Measurements from ENCODE around the gene NUDT21.
"Not testable (repeated sequence)": the region's sequence is repeated elsewhere in the genome, so short reads cannot be mapped to it uniquely, and the experiment has no call there.

The NUDT21 gene

DNA sequence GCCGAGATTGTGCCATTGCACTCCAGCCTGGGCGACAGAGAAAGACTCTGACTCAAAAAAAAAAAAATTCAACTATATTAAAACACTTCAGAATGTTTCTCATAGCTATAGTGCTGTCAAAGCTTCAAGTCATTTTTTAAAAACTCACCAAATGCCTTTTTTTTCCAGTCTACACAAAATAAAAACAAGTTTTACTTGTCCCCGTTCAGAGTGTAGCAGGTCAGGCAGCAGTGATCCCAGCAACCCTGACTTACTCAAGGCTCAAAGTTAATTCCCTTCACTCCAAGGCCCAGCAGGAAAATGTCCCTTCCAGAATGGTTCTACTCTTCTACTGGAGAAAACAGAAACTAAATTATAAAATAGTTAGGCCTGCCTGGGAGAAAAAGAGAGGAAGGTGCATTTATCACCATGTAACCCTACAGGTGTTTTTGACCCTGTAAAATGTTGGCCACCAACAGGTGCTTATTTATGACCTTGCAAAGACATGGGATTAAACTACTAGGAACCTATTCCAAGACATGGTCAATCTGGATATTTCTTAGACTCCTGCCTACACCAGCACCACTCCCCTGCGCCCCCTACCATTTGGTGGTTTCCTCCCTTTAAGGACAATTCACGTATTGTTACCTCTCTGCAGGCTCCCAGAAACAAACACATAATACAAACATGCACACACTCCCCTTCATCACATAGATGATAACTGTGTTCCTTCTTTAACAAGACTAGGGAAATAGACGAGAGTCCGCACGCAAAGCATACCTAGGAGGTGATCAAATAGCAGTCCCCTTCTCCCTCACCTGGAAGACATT is 31.2 kb downstream of the NUDT21 start:
- DNase-seq (ENCODE audit: low read depth in 2 of 2): no peak

DNA sequence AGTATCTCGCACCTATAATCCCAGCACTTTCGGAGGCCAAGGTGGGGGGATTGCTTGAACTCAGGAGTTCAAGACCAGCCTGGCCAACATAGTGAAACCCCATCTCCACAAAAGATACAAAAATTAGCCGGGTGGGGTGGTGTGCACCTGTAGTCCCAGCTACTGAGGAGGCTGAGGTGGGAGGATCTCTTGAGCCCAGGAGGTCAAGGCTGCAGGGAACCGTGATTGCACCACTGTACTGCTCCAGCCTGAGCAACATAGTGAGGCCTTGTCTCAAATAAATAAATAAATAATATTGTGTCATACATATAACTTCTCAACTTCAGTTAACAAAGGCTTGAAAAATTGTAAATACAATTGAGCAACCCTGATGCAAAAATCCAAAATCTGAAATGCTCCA is 34.0 kb downstream of the NUDT21 start:
- no peak for DNase-seq (ENCODE audit: low read depth in 2 of 2)

DNA sequence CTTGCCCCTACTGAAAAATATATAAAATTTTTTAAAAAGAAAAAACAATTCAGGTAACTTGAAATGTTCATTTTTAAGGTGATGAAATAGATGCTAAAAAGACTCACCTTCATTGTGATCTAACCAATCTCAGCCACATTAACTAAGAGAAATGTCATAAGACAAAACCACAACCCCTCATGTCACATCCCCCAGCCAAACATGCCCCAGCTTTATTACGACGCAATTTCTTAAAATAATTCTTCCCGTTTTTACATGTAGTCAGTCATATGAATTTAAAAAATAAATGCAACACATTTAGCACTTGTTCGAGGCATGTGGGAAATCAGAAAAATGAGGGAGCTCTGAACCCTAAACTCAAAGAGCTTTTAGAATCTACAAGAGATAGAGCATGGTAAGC is 35.3 kb downstream of the NUDT21 start:
- DNase-seq (ENCODE audit: low read depth in 2 of 2): no peak

DNA sequence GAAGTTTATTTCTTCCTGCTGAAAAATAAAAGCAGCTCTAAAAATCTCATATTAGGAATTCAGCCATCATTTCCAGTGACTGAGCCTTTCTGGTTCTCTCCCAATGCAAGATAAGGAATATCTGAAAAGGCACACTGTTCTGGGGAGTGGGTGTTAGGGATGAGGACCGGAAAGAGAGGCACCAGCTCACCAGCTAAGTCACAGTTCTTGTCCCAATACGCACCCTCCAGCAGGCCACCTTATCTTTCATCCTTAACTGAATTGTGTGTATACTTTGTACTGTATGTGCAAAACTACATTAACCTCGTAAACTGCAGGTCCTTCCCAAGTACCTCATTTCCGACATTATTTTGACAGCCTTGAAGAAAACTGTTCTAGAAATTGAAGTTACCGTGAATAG is 36.8 kb downstream of the NUDT21 start:
- DNase-seq (ENCODE audit: low read depth in 2 of 2): no peak

DNA sequence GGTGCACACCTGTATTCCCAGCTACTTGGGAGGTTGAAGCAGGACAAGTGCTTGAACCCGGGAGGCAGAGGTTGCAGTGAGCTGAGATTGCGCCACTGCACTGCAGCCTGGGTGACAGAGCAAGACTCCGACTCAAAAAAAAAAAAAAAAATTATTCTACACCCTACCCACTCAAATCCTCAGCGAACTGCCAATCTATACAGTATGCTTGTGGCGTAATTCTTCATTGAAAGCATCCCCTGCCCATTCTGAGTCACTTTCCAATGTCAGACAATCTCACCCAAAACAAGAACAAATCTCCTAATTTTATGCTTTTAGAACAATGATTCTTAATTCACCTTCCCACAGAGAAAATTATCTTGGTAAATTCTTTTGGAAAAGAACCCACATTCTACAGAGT is 37.8 kb downstream of the NUDT21 start:
- DNase-seq (ENCODE audit: low read depth in 2 of 2): no peak

DNA sequence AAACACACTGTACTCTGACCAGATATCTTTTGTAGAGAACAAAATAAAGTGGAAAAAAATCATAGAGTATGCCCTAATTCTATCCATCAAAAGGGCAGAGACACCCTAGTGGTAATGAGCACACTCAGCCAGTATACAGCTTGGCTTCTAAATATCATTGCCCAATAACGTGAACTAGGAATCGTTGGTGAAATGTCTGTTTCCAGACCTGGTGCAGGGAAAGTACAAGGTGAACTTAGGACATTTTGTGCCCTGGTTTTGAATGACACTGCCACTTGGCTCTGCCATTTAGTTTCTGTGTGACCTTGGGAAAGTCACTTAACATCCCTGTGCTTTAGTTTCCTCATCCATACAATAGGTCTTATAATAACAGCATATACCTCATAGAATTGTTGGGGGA is 39.5 kb downstream of the NUDT21 start:
- DNase-seq (ENCODE audit: low read depth in 2 of 2): no peak

DNA sequence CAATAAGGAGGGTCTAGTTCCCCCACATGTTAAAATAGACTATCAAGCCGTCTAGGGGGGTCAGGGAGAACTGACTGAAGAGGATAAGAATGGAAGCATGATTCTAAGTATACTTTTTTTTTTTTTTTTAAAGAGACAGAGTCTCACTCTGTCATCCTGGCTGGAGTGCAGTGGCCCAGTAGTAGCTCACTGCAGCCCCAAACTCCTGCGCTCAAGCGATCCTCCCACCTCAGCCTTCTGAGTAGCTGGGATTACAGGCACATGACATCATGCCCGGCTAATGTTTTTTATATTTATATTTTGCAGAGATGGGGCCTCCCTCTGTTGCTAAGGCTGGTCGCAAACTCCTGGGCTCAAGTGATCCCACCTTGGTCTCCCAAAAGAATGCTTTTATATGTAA is 40.0 kb downstream of the NUDT21 start:
- DNase-seq (ENCODE audit: low read depth in 2 of 2): no peak

DNA sequence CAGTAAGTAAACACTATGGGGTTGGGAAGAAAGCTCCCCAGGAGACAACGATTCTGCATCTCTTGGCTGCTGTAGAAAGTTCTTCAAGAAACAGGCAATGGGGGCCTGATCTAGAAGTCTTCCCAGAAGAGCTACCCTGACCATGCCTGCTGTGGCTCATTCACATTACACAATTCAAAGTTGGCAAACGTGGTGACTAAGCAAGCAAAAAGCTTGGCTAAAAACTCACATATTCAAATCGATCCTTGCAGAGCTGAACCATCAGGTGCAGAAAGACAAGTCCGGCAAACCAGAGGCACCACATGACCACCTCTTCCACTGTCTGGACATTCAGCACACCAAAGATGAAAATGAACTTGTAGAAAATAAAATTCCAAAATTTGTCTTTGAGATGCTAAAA is 41.9 kb downstream of the NUDT21 start:
- DNase-seq (ENCODE audit: low read depth in 2 of 2): no peak

DNA sequence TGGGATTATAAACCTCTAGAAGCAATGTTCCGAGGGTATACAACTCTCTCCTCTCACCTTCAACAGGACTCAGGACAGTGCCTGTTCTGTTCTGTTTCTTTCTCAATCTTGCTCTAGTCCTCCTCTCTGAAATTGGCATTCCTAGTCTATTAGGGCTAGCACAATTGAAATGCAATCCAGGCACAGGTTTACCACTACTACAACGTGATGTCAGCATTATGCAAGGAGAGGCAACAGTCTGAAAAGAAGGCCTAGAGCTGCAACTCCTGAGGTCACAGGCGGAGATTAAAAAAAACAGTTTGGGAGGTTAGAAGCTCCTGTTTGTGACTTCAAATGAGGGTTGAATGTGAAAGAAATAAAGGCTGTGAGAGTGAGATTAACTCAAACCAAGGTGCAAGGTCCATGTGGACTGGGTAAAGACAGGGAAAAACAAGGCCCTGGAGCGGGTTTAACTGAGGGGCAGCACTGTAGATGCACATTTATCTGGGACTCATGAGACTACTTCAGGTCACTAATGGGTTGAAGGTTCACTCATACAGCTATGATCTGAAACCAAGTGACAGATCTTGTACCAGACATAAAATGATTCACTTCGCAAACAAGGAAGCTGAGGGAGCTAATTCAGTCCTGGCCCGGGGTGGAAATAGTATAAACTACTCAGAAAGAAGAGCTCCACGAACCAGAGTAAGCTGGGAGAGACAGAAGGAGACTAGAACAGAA is 42.6 kb downstream of the NUDT21 start:
- no peak for DNase-seq (ENCODE audit: low read depth in 2 of 2)

DNA sequence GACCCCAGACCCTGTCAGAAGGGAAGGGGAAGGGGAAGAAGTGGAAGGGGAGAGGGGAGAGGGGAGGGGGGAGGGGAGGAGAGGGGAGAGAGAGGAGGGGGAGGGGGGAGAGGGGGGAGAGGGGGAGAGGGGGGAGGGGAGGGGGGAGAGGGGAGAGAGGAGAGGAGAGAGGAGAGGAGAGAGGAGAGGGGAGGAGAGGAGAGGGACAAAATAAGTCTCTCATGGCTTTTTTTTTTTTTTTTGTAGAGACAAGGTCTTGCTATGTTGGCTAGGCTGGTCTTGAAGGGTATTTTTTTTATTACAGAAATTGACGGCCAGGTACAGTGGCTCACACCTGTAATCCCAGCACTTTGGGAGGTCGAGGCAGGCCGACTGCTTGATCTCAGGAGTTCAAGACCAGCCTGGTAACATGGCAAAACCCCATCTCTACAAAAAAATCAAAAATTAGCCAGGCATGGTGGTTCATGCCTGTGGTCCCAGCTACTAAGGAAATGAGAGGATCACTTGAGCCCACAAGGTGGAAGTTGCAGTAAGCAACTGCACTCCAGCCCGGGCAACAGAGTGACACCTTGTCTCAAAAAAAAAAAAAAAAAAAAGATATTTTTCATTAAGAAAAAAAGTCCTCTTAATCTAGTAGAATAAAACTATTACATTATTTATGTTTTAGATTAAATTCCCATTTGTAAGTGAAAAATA is 45.0 kb downstream of the NUDT21 start:
- DNase-seq (ENCODE audit: low read depth in 2 of 2): no peak

DNA sequence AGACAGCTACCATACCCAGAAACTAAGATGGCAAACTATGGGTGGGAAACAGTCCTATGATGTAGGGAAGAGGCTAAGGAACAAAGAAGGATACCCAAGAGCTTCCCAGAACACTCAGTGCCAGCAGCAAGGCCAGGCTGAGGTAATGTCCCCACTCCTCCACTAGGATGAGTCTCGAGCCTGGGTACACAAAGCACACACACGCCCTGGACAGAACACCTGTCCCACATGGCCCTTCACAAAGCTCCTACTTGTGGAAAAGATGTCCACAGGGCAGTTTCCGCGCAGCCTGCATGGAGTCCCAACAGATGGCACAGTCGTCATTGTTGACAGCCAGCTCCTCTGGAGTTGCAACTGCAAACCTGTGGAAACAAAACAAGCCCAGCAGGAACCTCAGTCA is 49.6 kb downstream of the NUDT21 start:
- DNase-seq (ENCODE audit: low read depth in 2 of 2): no peak

DNA sequence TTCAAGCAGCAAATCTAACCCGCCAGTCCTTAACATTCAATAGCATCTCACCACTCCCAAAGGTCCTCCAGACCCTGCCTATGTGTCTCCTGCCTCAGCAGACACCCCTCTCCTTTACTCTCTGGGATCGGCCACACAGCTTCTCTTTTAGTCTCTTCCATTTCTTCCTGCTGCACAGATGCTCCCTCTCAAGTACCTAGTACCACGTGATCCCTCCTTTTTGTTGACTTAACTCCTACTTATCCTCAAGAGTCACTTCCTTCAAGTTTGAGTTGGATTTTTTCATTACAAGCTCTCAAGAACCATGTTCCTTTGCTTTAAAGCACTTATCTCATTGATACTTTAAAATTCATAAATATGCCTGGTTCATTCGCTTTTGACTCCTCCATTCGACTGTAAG is 50.7 kb downstream of the NUDT21 start:
- DNase-seq (ENCODE audit: low read depth in 2 of 2): no peak

DNA sequence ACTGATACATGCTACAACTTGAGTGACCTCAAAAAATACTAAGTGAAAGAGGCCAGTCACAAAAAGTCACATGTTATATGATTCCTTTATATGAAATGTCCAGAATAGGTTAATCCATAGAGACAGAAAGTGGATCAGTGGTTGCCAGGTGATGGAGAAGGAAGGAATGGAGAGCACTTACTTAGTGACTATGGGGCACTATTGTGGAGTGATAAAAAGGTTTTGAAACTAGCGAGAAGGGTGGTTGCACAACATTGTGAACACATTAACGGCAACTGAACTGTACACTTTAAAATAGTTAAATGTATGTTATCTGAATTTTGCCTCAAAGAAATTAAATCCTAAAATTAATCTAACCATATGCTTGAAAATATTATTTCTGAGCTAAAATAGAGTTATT is 51.6 kb downstream of the NUDT21 start:
- DNase-seq (ENCODE audit: low read depth in 2 of 2): no peak

DNA sequence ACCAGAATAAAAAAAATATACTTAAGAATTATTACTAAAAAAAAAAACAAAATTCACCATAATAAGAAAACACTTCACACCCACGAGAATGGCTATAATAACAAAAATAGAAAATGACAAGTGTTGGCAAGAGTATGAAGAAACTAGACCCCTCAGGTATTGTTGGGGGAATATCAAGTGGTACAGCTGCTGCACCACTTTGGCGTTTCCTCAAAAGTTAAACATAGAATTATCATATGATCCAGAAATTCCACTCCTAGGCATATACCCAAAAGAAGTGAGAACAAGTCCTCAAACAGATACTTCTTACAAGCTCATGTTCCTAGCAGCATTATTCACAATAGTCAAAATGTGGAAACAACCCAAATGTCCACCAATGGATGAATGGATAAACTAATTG is 52.1 kb downstream of the NUDT21 start:
- no peak for DNase-seq (ENCODE audit: low read depth in 2 of 2)

DNA sequence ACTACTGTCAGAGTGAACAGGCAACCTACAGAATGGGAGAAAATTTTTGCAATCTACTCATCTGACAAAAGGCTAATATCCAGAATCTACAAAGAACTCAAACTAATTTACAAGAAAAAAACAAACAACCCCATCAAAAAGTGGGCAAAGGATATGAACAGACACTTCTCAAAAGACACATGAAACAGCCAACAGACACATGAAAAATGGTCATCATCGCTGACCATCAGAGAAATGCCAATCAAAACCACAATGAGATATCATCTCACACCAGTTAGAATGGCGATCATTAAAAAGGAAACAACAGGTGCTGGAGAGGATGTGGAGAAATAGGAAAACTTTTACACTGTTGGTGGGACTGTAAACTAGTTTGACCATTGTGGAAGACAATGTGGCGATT is 54.4 kb downstream of the NUDT21 start:
- not testable (repeated sequence) for DNase-seq (ENCODE audit: low read depth in 2 of 2)

DNA sequence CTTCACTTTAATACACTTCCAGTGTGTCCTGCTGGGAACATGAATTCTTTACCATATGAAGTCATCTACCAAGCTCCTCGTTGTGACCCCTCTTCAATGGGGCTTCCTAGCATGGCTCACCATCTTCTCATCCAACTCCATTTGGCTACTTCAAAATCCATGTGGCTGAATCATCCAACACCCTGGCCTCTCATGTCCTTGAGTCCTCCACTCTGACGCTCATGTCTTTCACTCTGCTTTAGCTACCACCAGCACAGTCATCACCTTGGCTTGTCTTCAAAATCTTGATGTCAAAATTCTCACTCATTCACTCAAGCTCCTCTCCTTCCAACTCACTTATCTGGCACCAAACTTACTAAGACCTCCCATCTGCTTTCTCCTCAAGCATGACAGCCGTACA is 61.6 kb downstream of the NUDT21 start:
- no peak for DNase-seq (ENCODE audit: low read depth in 2 of 2)

DNA sequence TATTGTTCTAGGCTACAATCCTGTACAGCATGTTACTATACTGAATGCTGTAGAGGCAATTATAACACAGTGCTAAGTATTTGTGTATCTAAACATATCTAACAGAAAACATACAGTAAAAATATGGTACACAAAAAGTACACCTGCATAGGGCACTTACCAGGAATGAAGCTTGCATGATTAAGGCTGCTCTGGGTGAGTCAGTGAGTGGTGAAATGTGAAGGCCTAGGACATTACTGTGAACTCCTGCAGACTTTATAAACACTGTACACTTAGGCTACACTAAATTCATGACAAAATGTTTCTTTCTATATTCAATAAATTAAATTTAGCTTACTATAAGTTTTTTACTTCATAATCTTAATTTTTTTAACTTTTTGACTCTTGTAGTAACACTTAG is 62.9 kb downstream of the NUDT21 start:
- DNase-seq (ENCODE audit: low read depth in 2 of 2): no peak

DNA sequence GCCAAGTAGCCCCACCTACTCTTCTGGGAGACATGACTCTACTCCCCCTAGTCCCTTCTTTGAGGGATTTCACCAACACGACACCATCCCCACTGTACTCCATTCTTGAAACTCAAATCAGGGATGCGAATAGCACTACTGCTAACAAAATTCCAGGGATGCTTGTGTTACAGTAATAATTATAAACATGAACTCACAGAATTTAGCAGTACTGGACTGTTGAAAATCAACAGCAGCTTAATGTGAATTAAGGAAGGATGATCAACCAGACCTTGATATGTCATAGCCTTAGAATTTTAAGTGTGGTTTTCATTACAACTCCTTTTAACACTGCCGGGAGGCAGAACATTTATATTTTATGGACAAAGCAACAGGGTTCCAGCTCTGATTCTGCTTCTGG is 63.7 kb downstream of the NUDT21 start:
- DNase-seq (ENCODE audit: low read depth in 2 of 2): no peak

DNA sequence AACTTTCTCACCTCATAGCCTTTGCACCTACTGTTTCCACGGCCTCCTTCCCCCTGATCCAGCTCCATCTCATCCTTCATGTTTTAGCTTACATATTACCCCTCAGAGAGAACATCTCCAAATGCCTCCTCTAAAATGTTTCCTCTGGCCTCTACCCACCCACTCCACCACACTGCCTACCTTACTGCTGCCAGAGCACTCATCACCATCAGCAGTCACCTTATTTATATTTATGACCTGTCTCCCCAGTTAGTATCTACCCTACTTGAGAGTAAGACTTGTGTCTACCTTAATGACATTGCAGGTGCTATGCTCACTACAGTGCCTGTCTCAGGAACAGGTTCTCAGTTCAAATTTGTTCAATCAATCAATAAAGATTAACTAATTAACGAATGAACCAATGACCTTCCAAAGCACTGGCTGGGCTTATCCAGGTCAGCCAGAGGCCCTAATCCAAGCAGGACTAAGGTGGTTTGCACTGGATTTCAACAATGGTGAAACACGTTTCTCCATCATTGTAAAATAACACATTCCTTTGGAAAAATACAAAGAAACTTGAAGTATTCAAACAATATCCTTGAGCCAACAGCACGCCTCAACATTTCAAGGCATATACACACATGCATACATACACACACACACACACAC is 66.9 kb downstream of the NUDT21 start:
- DNase-seq (ENCODE audit: low read depth in 2 of 2): no peak

DNA sequence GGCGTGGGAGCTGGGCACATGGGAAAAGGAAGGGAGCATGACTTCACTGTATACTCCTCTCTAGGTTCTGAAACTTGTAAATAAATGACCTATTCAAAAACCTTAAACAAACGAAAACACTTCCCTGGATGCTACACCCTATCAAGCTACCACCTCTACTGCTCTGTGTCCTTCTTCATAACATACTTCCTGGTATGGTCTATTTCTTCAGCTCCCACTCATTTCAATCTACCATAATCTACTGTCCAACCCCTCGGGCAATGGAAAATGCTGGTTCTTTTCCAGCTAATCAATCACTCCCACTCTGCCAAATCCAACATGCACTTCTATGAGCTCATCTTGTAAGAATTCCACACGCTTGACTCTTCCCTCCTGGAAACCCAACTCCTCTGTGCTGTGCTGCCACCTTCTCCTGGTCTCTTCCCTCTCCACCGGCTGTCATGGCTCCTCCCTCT is 68.2 kb downstream of the NUDT21 start:
- no peak for DNase-seq (ENCODE audit: low read depth in 2 of 2)

DNA sequence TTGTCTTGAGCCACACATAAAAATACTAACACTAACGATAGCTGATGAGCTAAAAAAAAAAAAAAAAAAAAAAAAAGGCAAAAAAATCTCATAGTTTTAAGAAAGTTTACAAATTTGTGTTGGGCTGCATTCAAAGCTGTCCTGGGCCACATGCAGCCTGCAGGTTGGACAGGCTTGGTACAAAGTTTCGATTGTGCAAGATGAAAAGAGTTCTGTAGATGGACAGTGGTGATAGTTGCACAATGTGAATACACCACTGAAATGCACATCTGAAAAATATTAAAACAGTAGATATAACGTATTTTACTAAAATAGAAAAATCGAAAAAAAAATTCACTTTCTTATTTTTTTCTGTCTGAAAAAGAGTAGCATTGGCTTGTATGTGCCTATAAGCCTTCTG is 68.7 kb downstream of the NUDT21 start:
- no peak for DNase-seq (ENCODE audit: low read depth in 2 of 2)

DNA sequence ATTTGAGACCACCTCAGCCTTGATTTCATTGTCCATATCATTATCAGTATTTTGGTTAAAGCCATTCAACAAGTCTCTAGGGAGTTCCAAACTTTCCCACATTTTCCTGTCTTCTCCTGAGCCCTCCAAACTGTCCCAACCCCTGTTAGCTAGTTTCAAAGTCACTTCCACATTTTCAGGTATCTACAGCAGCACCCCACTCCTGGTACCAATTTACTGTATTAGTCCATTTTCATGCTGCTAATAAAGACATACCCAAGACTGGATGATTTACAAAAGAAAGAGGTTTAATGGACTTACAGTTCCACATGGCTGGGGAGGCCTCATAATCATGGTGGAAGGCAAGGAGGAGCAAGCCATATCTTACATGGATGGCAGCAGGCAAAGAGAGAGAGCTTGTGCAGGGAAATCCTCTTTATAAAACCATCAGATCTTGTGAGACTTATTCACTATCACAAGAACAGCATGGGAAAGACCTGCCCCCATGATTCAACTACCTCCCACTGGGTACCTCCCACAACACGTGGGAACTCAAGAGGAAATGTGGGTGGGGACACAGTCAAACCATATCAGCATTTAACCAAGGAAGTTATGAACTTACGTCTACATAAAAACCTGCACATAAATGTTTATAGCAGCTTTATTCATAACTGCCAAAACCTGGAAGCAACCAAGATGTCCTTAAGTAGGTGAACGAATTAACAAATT is 70.2 kb downstream of the NUDT21 start:
- not testable (repeated sequence) for DNase-seq (ENCODE audit: low read depth in 2 of 2)
